AG09319 (cell line): ENCODE results near the gene MDM4.

Source experiments
- DNase-seq: peaks from one replicate; pipeline ENCODE4 v3.0.0-alpha.2; 2010; ENCODE audit warnings: low read depth; ENCODE audit errors: extremely low read depth
- CTCF ChIP-seq: IDR thresholded peaks from 2 replicates; pipeline ENCODE4 v1.5.1; 2011; ENCODE audit warnings: low read depth, mild to moderate bottlenecking, inconsistent platforms, low read length, moderate library complexity

MDM4 gene

DNA sequence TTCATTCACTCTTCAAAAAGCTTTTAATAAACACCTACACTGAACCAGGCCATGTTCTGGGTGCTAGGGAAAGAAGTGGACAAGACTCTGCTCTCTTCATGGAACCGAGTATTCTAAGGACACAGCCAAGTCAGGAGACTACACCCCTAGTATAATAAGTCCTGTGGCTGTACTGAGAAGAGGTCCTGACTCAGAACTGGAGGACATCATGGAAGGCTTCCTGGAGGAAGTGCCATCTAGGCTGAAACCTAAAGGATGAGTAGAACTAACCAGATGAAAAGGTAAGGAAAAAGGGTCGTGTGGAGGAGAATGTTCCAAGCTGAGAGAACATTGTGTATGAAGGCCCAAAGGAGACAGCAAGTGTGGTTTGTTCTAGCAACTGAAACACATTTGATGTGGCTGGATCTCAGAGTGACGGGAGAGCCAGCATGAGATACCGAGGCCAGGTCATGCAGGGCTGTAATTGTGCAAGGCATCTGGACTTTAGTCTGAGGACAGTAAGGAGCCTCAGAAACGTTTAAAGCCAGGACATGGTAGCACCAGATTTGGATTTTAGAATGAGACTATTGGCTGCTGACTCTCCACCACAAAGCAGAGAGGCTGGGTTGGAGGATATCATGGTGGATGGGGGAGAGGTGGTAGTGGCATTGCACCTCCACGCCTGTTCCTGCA, 86.8 kb downstream of the MDM4 start:
- no peak for DNase-seq
- TF ChIP-seq CTCF = no peak

DNA sequence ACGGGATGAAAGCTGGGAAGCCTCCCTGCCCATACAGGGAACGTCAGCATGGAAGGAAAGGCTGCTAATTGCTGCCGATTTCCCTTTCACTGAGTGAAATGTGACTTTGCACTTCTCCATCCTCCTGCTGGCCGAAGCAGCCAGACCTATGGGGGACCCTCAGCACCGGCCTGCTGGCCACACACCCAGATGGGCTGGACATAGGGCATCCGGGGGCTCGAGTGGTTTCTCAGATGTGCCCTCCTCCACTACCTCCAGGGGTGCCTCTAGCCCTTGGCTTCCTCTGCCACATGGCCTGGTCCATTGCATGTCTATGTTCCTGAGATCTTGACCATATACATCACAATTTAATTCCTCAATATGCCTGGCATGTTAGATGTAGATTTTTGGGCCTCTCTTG, 89.6 kb downstream of the MDM4 start:
- no peak for DNase-seq
- TF ChIP-seq CTCF = no peak
